Liver (tissue), 3 donors: ENCODE results near the gene SMAP2.

Experiments
- EGR1 ChIP-seq, 2 donors: IDR thresholded peaks; 2 replicates each; pipeline ENCODE4 v1.6.1; 2016 to 2018; ENCODE audit warnings: antibody characterized with exemption in 2 of 2, low read depth in 2 of 2
- FOXA2 ChIP-seq: IDR thresholded peaks from 2 replicates; pipeline ENCODE4 v1.6.1; 2016; ENCODE audit warnings: antibody characterized with exemption
- GABPA ChIP-seq, 2 donors: IDR thresholded peaks in 1 of 2; conservative IDR thresholded peaks in 1 of 2; 2 replicates each; pipeline ENCODE4 v1.6.1; 2016; ENCODE audit warnings: antibody characterized with exemption in 2 of 2, mild to moderate bottlenecking in 1 of 2, moderate library complexity in 1 of 2
- HNF4G ChIP-seq: IDR thresholded peaks from 2 replicates; pipeline ENCODE4 v1.6.1; 2016; ENCODE audit warnings: antibody characterized with exemption
- NR2F2 ChIP-seq: IDR thresholded peaks from 2 replicates; pipeline ENCODE4 v1.6.1; 2016; ENCODE audit warnings: antibody characterized with exemption
- RAD21 ChIP-seq, 2 donors: IDR thresholded peaks; 2 replicates each; pipeline ENCODE4 v1.6.1; 2016; ENCODE audit warnings: antibody characterized with exemption in 2 of 2, mild to moderate bottlenecking in 2 of 2
- RXRA ChIP-seq, 2 donors: IDR thresholded peaks; 2 replicates each; pipeline ENCODE4 v1.6.1; 2017 to 2018; ENCODE audit warnings: antibody characterized with exemption in 2 of 2, mild to moderate bottlenecking in 1 of 2
- TAF1 ChIP-seq: conservative IDR thresholded peaks from 2 replicates; pipeline ENCODE4 v1.6.1; 2016; ENCODE audit warnings: antibody characterized with exemption, mild to moderate bottlenecking
- YY1 ChIP-seq: IDR thresholded peaks from 2 replicates; pipeline ENCODE4 v1.6.1; 2016; ENCODE audit warnings: antibody characterized with exemption, mild to moderate bottlenecking
- TF ChIP-seq, protein P1 (sequence below): IDR thresholded peaks from 2 replicates; pipeline ENCODE4 v1.6.1; 2016; ENCODE audit warnings: antibody characterized with exemption, mild to moderate bottlenecking
- TF ChIP-seq, protein P2 (sequence below): fragments of 150-350 bp; IDR thresholded peaks from 2 replicates; pipeline ENCODE4 v1.5.1; 2017; ENCODE audit warnings: improper control_type of control experiment, low read depth, low read length; ENCODE audit not compliant: missing input control
- TF ChIP-seq, protein P3 (sequence below): IDR thresholded peaks from 2 replicates; pipeline ENCODE4 v1.6.1; 2016; ENCODE audit warnings: antibody characterized with exemption
- TF ChIP-seq, protein P4 (sequence below): IDR thresholded peaks from 2 replicates; pipeline ENCODE4 v1.6.1; 2016; ENCODE audit warnings: antibody characterized with exemption
- donor health status: healthy.
- donor health status: healthy.

DNA sequence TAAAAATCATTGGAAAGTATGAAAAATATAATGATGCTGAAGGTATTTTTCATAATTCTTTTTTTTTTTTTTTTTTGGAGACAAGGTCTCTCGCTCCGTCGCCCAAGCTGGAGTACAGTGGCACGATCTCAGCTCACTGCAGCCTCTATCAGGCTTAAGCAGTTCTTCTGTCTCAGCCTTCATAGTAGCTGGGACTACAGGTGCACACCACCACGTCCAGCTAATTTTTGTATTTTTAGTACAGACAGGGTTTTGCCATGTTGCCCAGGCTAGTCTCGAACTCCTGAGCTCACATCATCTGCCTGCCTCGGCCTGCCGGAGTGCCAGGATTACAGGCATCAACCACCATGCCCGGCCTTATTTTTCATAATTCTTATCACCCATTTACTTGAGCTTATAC, 13.3 kb downstream of the SMAP2 start:
- TF ChIP-seq, protein P1, sequence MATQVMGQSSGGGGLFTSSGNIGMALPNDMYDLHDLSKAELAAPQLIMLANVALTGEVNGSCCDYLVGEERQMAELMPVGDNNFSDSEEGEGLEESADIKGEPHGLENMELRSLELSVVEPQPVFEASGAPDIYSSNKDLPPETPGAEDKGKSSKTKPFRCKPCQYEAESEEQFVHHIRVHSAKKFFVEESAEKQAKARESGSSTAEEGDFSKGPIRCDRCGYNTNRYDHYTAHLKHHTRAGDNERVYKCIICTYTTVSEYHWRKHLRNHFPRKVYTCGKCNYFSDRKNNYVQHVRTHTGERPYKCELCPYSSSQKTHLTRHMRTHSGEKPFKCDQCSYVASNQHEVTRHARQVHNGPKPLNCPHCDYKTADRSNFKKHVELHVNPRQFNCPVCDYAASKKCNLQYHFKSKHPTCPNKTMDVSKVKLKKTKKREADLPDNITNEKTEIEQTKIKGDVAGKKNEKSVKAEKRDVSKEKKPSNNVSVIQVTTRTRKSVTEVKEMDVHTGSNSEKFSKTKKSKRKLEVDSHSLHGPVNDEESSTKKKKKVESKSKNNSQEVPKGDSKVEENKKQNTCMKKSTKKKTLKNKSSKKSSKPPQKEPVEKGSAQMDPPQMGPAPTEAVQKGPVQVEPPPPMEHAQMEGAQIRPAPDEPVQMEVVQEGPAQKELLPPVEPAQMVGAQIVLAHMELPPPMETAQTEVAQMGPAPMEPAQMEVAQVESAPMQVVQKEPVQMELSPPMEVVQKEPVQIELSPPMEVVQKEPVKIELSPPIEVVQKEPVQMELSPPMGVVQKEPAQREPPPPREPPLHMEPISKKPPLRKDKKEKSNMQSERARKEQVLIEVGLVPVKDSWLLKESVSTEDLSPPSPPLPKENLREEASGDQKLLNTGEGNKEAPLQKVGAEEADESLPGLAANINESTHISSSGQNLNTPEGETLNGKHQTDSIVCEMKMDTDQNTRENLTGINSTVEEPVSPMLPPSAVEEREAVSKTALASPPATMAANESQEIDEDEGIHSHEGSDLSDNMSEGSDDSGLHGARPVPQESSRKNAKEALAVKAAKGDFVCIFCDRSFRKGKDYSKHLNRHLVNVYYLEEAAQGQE: no peak
- TF ChIP-seq, protein P2, sequence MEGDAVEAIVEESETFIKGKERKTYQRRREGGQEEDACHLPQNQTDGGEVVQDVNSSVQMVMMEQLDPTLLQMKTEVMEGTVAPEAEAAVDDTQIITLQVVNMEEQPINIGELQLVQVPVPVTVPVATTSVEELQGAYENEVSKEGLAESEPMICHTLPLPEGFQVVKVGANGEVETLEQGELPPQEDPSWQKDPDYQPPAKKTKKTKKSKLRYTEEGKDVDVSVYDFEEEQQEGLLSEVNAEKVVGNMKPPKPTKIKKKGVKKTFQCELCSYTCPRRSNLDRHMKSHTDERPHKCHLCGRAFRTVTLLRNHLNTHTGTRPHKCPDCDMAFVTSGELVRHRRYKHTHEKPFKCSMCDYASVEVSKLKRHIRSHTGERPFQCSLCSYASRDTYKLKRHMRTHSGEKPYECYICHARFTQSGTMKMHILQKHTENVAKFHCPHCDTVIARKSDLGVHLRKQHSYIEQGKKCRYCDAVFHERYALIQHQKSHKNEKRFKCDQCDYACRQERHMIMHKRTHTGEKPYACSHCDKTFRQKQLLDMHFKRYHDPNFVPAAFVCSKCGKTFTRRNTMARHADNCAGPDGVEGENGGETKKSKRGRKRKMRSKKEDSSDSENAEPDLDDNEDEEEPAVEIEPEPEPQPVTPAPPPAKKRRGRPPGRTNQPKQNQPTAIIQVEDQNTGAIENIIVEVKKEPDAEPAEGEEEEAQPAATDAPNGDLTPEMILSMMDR: no peak
- TF ChIP-seq TAF1 (no peak), YY1 (no peak), EGR1 (IDR thresholded peaks at IDR 0.05; ENCODE audit: low read depth in 2 of 2) (no peak), GABPA (IDR thresholded peaks at IDR 0.05 in 1 of 2, conservative IDR thresholded peaks at IDR 0.05 in 1 of 2) (no peak), RAD21 (IDR thresholded peaks at IDR 0.05) (no peak), FOXA2 (no peak), NR2F2 (no peak), RXRA (IDR thresholded peaks at IDR 0.05) (no peak), HNF4G (no peak)
- TF ChIP-seq, protein P3, sequence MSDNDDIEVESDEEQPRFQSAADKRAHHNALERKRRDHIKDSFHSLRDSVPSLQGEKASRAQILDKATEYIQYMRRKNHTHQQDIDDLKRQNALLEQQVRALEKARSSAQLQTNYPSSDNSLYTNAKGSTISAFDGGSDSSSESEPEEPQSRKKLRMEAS: no peak
- TF ChIP-seq, protein P4, sequence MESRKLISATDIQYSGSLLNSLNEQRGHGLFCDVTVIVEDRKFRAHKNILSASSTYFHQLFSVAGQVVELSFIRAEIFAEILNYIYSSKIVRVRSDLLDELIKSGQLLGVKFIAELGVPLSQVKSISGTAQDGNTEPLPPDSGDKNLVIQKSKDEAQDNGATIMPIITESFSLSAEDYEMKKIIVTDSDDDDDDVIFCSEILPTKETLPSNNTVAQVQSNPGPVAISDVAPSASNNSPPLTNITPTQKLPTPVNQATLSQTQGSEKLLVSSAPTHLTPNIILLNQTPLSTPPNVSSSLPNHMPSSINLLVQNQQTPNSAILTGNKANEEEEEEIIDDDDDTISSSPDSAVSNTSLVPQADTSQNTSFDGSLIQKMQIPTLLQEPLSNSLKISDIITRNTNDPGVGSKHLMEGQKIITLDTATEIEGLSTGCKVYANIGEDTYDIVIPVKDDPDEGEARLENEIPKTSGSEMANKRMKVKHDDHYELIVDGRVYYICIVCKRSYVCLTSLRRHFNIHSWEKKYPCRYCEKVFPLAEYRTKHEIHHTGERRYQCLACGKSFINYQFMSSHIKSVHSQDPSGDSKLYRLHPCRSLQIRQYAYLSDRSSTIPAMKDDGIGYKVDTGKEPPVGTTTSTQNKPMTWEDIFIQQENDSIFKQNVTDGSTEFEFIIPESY: no peak
